Right renal cortex interstitium (tissue), 3 donors: Measurements from ENCODE around the gene FAM156B. TPM values are rescaled to one million over a fixed set of nuclear protein-coding genes. Genes with fewer than 3 reads are reported as not detected.
"Not testable (repeated sequence)": the region's sequence is repeated elsewhere in the genome, so short reads cannot be mapped to it uniquely, and the experiment has no call there.

Experiments used
- DNase-seq, 3 donors: peaks; one replicate each; pipeline ENCODE4 v3.0.0-alpha.2; 2013; ENCODE audit warnings: low read depth in 3 of 3, low spot score in 2 of 3
- polyA plus RNA-seq, 3 donors: library from polyadenylated mRNA; unstranded; fragments of 120-200 nt; gene quantifications; one replicate each; pipeline ENCODE4 v1.2.1, GENCODE V29; 2013; ENCODE audit not compliant: insufficient read length in 3 of 3

FAM156B gene, protein sequence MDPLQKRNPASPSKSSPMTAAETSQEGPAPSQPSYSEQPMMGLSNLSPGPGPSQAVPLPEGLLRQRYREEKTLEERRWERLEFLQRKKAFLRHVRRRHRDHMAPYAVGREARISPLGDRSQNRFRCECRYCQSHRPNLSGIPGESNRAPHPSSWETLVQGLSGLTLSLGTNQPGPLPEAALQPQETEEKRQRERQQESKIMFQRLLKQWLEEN
- polyA plus RNA-seq = 10 to 100 TPM in 2 of 3 donors, 1 to 10 TPM in 1; 9.9 to 17.5 (median 14.1) TPM

DNA sequence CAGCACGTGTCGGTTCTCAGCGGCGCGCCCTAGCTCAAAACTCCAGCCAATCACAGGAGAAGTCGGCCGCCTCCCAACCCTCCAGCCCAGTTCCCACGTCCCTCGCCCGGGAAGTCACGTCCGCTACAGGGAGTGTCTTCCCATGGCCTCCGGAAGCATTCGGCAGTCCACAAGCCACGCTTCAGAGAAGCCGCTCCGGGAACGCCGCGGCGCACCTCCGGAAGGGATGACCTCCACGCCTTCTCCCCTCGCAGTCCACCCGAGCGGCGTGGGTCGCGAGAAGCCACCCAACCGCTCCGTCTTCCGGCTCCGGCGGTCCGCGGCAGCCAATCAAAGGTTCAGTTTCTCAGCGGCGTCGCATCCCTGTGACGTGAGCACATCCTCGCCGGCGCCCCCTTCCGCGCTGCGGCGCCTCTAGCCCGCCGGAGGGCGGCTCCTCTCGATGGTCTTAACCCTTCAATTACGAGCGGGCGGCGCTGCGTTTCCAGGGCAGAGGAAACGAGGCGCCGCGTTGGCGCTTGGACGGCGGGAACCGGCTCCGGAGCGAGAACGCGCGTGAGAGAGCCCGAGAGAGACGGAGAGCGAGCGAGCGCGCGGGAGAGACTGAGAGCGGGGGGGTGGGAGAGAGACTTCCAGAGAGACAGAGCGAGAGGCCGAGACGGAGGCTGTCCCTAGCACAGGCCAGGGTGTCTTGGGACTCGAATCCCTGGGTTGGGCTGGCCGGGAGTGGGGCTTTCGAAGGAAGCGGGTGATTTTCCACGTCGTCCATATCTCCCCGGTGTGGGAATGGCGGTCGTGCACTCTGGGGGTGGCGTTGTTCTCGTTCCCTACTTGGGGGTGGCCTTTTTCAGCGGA, at the start of gene FAM156B:
TSS of gene FAM156B (plus strand) at position 476 of the 855 bp plus-strand sequence. CDS start 9,896 bp downstream, outside the sequence.
- not testable (repeated sequence) for DNase-seq

DNA sequence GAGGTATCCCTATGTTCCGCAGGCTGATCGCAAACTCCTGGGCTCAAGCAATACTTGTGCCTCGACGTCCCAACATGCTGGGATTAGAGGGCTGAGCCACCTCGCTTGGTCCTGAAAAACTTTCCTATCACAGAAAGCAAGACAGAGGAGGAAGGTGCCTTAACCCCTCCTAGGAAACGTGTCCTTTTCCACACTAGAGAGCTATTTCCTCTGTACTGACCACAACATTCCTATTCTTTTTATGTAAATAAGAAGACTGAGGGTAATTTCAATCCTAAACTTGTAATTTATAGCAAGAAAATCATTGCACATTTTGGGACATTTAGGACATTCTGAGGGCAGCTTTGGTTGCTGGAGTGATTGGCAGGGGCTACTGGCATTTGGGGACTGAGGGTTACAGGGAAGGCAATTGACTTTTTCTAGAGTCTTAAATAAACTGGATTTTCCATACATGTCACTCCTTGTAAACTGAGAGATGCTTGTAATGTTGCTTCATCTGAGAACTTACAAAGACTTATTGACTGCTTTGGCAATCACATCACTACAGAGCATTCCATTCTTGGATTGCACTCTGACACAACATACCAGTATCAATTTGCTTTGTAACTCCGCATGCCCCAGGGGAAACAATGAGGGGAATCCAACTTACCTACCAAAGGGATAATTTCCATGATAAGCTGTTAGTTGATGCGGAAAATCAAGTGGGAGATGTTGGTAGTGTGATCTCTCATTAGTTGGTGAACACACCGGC, 44.8 kb upstream of the FAM156B start:
- no peak for DNase-seq

DNA sequence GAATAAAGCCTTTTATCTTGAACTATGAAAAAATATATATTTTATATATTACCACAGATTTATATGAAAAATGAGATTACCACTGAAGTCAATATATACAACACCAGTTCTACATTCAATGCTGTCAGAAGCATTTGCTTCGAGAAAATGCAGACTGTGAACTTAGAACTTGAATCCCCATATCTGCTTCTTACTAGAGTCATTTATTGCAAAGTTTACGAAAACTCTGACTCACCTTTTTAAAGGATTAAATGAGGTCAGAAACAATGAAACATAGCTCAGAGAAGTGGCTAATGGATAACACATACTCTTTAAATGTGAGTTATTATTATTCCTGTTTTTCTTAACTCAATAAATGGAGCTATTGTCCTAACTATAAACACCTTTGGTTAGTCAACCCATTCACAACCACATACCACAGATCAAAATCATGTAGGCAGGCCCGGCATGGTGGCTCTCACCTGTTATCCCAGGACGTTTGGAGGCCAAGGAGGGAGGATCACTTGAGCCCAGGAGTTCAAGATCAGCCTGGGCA, 40.1 kb upstream of the FAM156B start:
- DNase-seq = not testable (repeated sequence)

DNA sequence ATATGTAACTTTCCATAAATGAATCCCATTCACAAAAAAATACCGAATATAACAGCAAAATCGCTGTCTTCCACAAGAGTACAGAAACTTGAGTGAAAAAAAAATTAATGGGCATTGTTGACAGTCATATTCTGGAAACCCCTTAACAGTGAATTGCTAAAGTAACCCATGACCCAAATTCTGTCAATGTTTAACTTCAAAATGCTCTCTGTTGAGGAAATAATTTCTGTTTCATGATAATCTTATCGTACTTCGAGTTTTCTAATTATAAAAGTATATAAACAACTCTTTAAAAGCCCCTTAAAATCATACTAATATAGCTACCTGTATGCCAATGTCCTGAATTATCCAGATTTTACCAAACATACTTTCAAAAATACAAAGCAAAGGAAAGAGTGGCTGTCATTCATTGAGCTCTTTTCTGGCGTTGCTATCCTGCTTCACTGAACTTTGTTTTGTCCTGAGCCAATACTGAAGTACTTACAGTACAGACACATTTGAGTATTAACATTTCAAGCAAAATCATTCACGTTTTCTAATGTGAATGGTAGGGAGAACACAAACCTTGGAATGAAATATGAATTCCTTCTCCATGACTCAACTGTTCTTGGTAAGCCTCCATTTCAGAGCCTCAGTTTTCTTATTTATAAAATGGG, 31.7 kb upstream of the FAM156B start:
- no peak for DNase-seq

DNA sequence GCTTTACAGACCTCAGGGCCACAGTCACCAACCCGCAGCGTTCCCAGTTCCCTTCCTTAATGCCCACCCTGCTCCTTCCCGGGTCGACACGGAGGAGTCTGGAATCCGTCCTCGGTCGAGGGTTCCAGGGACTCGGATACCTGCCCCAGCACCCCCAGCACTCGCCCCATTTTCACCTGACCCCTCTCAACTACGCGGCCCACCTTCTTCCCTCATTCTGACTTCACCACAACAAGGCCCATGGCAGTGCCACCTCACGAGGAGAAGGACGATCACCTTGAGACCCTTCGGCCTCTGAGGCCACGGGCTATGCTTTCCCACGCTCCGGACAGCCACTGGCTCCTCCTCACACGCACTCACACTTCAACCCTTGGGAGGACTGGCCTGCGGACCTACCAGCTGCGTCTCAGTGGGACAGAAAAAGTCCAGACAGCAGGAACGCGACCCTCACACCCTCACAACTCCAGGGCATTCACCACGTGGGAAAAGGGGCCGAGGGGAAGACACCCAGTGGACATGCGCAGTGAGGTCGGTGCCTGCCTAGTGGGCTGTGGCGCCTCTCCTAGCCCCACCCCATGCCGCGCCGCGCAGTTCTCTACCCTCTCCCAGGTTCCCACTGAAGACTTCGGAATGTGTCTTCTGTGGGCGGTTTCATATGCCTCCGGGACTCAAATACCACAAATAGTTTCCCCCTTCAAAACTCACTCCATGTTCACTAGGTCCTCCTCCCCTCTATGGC, 29.4 kb upstream of the FAM156B start, which contains the start of gene XAGE3:
TSS of gene XAGE3 (minus strand) at position 474 of the 739 bp plus-strand sequence. CDS start 950 bp downstream, outside the sequence.
- DNase-seq = no peak

DNA sequence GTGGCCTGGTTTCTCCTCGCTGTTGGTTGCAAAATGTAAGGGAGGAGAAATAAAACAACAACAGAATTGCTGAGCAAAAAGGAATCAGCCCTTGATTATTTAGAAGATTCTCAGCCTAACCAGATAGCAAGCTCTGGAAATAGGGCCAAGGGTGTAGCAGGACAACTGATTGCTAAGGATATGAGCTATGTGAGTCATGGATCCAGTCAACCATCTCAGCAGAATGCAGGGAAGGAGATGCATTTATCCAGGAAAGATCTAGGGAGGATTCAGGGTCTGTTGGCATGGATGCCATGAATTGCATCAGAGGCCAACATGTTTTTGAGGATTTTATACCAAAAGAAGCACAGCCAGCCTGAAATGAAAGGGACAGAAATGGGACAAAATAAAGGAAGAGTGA, 27.1 kb upstream of the FAM156B start:
- no peak for DNase-seq

DNA sequence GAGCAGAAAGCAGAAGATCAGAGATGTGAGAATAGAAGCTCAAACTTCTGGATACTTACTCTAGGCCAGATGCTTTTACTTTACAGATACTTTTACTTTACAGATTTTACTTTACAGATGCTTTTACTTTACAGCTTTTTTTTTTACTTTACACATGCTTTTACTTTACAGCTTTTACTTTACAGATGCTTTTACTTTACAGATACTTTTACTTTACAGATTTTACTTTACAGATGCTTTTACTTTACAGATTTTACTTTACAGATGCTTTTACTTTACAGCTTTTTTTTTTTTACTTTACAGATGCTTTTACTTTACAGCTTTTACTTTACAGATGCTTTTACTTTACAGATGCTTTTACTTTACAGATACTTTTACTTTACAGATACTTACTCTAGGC, 23.3 kb upstream of the FAM156B start:
- DNase-seq = not testable (repeated sequence)

DNA sequence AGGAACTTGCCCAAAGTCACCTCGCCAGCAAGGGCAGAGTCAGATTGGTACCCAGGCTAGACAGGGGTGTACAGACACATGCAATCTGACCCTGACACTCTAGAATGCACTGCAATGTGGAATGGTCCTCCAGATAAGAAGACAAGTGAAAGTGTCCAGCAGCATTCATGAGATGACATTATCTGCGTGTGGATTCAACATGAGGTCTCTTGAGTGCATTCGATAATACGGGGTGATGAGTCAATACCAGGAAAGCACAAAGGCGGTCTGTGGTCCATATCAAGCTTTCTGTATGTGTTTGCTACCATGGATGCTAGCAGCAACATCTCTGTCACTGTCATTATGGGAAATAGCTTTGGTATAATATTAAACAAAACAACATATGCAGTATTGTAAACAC, 22.5 kb upstream of the FAM156B start:
- DNase-seq = no peak

DNA sequence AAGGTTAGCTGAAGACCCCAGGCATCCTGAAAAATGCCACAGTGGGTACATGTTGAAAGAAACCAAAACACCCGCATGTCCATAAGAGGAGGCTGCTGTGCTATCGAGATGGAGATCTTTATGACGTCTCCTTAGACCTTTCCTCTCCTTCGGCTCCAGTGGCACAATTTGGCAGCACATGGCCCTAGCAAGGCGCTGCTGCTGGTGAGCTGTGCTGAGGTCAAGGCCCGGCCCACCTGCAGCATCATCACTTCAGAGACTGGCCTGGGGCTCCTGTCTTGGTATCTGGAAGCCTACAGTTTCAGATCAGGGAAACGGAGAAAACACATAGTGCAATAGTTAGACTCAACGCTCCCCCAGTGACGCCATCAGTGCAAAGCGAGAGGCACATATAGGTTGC, 21.7 kb upstream of the FAM156B start:
- DNase-seq = not testable (repeated sequence)

DNA sequence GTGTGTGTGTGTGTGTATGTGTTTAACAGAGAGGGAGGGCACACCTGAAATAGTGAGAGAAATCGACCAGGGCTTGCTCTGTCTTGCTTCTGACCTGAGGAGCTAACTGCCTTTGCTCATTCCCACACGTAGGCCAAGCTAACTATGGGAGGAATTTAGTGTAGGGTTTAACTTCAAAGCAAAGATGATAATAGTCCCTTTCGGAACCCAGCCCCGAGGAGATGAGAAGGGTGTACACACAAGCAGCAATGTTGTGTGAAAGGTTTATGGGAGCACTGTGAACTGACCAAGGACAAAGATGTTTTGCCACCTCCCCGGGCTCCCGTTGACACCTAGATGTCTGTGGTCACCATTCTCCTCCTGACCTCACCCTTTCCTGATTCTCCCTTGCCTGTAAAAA, 20.7 kb upstream of the FAM156B start:
- not testable (repeated sequence) for DNase-seq

DNA sequence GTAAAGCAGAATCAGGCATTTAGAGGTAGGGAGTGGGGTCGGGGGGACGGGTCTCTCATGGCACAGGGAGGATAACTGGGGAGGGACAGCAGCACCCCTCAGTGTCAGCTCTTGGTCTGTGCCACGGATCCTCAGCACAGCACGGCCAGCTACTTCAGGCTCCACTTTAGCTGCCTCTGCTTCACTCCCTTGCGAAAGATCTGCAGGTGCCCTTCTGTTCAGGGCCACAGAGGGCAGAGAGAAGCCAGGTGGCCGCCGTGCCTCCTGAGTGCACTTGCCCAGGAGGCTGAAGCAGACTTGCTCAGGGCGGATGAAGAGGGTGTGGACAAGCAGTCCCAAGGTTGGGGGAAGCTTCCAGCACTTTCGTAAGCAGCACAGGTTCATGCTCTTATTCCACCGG, 9.7 kb upstream of the FAM156B start:
- DNase-seq = not testable (repeated sequence)

DNA sequence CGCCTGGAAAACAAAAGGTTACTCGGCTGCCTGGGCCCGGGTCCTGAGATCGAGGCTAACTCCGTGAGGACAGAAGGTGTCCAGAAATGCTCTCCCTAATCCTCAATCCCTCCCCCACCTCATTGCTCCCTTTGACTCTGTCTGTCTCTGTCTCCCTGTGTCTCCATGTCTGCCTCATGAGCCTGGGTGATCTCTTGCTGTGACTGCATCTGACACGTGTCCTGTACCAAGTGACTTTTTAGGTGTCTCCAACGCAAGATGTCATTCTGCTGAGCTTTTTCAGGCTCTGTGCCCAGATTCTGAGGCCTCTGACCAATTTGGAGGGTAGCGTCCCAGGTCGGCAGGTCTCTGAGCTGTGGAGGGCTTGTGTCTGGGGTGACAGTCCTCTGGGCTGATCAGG, 9.0 kb upstream of the FAM156B start:
- DNase-seq = not testable (repeated sequence)

DNA sequence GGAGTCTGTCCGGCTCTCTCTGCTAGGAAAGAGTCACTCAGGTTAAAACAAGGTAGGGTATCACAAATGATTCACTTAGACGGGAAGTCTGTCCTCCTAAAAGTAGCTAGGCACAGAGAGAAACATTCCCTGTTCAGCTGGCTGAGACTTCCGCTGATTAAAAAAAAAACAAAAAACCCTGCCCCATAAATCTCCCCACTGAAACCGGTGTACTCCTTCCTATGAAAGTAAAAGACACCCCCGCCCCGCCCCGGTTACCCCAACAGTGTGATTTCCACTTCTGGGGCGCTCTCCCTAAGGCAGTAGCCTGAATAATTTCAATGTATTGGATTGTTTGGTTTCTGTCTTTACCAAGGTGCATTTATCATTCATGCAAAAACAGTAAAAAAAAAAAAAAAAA, 692 bp upstream of the FAM156B start:
- not testable (repeated sequence) for DNase-seq

DNA sequence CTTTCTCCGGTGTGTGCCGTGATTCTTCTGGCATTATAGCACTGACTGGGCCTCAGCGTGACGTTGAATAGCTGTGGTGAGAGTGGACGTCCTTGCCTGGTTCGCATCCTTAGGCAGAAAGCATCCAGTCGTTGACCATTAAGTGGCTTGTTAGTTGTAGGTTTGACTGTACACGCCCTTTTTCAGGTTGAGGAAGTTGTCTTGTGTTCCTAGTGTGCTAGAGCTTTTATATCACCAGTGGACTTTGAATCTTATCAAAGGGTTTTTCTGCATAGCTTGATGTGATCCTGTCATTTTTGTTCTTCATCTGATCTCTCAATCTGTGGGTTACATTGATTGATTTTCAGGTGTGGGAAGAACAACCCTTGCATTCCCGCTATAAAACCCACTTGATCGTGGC, 8.4 kb downstream of the FAM156B start:
- DNase-seq = not testable (repeated sequence)

DNA sequence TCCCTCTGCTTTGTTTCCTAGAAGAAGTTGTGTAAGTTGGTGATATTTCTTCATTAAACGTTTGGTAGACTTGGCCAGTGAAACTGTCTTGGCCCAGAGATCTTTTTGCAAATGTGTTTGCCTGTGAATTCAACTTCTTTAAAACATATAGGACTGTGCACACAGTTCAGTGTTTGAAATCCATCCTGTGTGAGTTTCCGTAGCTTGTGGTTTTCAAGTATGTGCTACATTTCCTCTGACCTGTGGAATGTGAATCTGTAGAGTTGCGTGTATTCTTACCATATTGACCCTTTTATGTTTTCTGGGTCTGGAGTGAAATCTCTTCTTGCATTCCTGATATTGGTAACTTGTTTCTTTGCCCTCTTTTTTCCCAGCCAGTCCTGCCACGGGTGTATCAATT, 8.9 kb downstream of the FAM156B start:
- not testable (repeated sequence) for DNase-seq

DNA sequence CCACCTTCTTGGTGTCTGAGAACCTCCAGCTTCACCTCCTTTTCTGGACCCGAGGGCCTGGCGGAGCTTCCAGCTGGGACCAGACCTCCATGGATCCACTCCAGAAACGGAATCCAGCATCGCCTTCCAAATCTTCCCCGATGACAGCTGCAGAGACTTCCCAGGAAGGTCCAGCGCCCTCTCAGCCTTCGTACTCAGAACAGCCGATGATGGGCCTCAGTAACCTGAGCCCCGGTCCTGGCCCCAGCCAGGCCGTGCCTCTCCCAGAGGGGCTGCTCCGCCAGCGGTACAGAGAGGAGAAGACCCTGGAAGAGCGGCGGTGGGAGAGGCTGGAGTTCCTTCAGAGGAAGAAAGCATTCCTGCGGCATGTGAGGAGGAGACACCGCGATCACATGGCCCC, 10.0 kb downstream of the FAM156B start:
- DNase-seq = not testable (repeated sequence)

DNA sequence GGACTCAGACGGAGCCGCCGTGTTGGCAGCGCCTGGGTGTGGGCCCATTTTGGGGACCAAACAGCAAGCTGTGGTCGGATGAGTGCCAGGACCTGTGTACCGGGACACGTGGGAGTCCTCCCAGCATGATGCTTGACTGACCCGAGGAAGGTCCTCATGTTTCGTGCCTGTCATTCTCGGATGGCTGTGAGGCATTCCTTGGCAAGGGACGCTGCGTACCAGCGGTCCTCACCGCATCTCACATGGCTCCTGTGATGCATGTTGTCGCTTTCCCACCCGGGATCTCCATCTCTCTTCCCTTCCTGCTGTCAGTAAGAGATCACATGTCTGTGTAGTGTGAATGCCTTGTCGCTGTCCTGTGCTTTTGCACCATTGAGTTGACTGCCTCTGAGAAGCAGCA, 10.8 kb downstream of the FAM156B start:
- DNase-seq = not testable (repeated sequence)

DNA sequence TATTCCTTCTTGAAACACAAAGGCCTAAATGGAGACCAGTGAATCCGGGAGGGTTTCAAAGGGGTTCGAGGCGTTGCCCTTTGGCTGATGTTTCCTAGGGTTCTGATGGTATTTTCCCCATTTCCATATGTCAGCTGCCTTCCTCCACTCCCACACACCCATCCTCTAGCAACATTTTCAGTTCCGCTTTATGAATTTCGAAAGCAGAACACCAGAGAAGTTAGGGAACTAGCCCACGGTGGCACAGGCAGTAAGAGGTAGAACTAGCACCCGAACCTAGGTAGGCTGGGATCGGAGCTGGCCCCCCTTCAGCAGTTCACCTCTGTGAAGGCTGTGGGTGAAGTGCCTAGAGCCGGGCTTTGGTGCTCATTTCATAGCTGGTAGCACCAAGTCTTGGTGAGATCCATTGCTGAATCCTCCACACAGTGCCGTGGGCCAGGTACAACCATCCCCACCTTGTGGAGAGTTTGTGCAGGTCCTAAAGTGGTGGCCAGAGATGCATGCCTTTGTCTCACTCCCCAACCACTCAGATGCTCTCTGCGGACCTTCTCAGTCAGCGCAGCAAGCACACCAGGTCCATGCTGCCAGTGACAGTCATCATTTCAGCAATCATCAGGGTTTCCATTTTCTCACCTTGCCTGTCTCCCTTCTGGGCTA, 12.3 kb downstream of the FAM156B start:
- DNase-seq = not testable (repeated sequence)

DNA sequence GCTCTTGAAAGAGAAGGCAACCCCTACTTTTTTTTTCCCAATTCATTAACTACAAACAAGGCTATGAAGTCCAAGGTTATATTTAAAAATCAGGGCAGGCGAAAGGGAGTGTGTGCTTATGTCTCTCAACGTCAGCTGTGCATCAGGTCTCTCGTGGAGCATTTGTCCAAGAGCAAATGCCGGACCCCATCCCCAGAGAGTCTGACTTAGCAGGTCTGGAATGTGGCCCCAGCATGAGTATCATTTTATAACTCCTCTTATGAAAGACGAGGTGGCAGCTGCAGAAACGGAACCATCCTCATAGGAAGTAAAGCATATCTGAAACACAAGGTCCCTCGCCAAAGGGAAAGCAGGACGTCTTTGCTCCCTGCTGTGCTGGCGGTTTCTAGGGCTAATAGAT, 16.6 kb downstream of the FAM156B start:
- DNase-seq = not testable (repeated sequence)
